GM19240 (cell line): ENCODE results near the gene TFDP1.

Source experiments
- DNase-seq: peaks from one replicate; pipeline ENCODE4 v3.0.0; 2011; ENCODE audit warnings: low spot score; ENCODE audit not compliant: insufficient read length

Gene TFDP1

GRCh38 chr13:113664751-113665596 is 80.4 kb downstream of the TFDP1 start:
- DNase-seq: no peak

- no peak for DNase-seq
These were observed 81.2 kb downstream of the TFDP1 start for GRCh38 chr13:113665597-113666328.

DNA sequence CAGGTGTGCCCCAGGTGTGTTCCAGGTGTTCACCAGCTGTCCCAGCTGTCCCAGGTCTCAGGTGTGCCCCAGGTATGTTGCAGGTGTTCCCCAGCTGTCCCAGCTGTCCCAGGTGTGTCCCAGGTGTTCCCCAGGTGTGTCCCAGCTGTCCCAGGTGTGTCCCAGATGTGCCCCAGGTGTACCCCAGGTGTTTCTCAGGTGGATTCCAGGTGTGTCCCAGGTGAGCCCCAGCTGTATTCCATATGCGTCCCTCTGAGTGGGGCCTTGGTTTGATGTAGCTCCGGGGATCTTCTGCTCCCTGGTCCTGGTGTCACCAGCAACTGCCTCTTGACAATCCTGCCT is 81.7 kb downstream of the TFDP1 start:
- DNase-seq: no peak

DNA sequence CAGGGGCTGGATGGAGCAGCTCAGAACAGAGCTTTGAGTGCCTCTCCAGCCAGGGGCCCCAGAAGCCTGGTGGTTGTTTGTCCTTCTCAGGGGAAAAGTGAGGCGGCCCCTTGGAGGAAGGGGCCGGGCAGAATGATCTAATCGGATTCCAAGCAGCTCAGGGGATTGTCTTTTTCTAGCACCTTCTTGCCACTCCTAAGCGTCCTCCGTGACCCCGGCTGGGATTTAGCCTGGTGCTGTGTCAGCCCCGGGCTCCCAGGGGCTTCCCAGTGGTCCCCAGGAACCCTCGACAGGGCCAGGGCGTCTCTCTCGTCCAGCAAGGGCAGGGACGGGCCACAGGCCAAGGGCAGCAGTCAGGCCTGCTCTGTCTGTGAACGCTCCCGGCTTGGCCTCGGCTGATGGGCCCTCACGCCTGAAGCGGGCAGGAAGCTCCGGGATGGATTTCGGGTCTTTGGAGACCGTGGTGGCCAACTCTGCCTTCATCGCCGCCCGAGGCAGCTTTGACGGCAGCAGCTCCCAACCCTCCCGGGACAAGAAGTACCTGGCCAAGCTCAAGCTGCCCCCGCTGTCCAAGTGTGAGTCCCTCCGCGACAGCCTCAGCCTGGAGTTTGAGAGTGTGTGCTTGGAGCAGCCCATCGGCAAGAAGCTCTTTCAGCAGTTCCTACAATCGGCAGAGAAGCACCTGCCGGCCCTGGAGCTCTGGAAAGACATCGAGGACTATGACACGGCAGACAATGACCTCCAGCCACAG is 82.6 kb downstream of the TFDP1 start, which contains the start of gene GRK1:
Gene GRK1 (plus strand): TSS at position 269 of the 751 bp plus-strand sequence. CDS start 168 bp downstream, at position 437.
- no peak for DNase-seq

DNA sequence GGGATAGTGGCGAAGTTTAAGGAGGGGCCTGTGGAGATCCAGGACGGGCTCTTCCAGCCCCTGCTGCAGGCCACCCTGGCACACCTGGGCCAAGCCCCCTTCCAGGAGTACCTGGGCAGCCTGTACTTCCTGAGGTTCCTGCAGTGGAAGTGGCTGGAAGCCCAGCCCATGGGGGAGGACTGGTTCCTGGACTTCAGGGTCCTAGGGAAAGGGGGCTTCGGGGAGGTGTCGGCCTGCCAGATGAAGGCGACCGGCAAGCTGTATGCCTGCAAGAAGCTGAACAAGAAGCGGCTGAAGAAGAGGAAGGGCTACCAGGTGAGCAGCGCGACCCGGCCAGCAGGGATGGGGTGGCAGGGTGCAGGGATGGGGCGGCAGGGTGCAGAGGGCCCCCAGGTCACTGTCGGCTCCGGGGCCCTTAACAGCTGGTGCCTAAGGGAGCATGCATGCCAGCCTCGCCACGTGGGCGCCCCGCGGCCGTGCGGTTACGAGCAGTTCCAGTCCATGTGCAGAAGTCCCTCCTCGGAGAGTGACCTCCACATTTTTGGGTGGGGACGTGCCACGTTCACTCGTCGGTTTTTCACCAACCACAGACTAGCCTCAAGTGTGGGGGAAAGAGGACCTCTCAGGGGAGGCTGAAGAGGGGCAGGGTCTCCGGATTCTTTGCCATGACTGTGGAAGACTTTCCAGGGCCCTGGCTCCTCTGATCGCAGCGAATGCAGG is 83.4 kb downstream of the TFDP1 start:
- DNase-seq: no peak

DNA sequence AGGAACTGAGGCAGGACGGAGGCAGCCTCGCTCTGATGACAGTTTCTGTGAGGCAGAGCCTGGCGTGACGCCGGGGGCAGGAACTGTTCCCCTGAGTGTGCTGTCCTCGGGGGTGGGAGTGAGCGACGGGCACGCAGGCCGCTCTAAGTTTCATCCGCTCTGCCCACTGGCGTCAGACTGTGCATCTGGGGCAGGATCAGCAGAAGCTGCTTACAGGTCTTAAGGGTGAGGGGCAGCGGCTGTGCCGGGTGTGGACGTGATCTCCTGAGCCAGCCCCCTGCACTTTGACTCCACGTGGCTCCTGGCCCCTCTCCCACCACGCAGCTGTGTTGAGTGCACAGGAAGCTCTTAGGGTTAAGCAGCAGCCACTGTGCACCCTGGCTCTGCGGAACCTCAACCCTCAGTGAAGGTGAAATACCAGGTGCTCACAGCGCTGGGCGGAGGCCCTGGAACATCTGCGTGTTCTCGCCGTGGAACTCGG is 84.0 kb downstream of the TFDP1 start:
- no peak for DNase-seq

DNA sequence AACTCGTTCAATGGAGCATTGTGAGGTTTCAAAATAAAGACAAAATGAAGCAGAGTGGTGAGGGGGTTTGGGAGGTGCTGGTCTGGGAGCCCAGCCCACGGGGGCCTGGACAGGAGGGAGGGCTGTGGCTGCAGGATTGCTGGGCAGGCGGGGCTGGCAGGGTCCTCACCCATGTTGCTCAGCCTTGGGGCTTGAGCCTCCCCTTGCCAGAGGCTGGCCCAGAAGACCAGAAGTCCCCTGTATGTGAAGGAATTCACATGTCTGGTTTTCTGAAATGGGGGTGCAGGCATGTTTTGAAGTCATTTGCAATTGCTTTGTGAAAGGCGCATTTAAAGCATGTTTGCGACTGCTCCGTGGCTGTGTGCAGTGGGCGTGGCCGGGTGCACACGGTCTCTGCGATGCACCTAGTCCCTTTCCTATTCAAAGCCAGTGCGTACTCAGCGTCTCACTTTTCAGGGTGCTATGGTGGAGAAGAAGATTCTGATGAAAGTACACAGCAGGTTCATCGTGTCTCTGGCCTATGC is 84.7 kb downstream of the TFDP1 start:
- DNase-seq: no peak

GRCh38 chr13:113669755-113670341 is 85.3 kb downstream of the TFDP1 start:
- DNase-seq: no peak

DNA sequence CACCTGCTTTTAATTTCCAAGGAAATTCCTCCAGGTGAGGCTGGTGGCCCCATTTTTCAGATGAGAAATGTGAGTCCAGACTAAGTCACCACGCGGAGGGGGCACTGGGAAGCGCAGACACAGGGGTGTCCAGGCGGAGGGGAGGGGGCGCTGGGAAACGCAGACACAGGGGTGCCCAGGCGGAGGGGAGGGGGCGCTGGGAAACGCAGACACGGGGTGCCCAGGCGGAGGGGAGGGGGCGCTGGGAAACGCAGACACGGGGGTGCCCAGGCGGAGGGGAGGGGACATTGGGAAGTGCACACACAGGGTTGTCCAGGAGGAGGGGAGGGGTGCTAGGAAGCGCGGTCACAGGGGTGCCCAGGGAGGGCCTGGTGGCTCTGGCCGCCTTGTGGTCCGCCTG is 86.0 kb downstream of the TFDP1 start:
- DNase-seq: no peak

- DNase-seq: no peak
These were observed 86.8 kb downstream of the TFDP1 start for GRCh38 chr13:113671066-113672001.

GRCh38 chr13:113672002-113672651 is 87.6 kb downstream of the TFDP1 start:
- no peak for DNase-seq
